ENCODE results near the gene FNBP1L. TPM values are rescaled to one million over a fixed set of nuclear protein-coding genes. Genes with fewer than 3 reads are reported as not detected.
"Not testable (repeated sequence)": the region's sequence is repeated elsewhere in the genome, so short reads cannot be mapped to it uniquely, and the experiment has no call there.

The FNBP1L gene
- total RNA-seq, 1 experiment from 2014 or later: 31.8 TPM

DNA sequence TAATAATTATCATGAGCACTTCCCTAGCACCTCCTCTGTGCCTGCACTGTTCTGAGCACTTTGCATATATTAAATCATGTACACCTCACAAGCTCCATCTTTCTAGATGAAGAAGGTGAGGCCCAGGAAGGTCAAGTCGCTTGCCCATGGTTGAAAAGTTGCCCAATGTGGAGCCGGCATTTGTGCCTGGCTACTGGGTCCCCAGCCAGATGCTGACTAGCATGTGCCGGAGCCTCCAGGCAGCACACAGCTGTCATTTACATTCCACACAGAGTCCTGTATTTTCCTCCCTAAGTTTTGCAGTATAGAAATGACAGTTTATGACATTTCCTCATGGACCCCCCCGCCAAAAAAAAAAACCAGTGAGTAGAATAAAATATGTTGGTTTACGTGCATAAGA, 139.4 kb downstream of the FNBP1L start:
- H3K36me3 Mint-ChIP-seq (ENCODE audit: insufficient read depth, unreplicated experiment): peaks cover 84% of the 10 kb centered on the region
- no peak for DNase-seq (ENCODE audit: unreplicated experiment)
- no peaks in the 10 kb centered on the region for H3K9me3 Mint-ChIP-seq (ENCODE audit: unreplicated experiment)
- H3K27ac Mint-ChIP-seq (ENCODE audit: low read depth, unreplicated experiment): peak overlapping the region; percentile 64
- peaks cover 41% of the 10 kb centered on the region for H3K4me1 Mint-ChIP-seq (ENCODE audit: insufficient read depth, unreplicated experiment)
- TF ChIP-seq, protein P1, sequence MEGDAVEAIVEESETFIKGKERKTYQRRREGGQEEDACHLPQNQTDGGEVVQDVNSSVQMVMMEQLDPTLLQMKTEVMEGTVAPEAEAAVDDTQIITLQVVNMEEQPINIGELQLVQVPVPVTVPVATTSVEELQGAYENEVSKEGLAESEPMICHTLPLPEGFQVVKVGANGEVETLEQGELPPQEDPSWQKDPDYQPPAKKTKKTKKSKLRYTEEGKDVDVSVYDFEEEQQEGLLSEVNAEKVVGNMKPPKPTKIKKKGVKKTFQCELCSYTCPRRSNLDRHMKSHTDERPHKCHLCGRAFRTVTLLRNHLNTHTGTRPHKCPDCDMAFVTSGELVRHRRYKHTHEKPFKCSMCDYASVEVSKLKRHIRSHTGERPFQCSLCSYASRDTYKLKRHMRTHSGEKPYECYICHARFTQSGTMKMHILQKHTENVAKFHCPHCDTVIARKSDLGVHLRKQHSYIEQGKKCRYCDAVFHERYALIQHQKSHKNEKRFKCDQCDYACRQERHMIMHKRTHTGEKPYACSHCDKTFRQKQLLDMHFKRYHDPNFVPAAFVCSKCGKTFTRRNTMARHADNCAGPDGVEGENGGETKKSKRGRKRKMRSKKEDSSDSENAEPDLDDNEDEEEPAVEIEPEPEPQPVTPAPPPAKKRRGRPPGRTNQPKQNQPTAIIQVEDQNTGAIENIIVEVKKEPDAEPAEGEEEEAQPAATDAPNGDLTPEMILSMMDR (IDR thresholded peaks at IDR 0.05; ENCODE audit: unreplicated experiment): no peak
- no peak overlapping the region for H3K4me3 Mint-ChIP-seq (ENCODE audit: unreplicated experiment)
- H3K27me3 Mint-ChIP-seq (ENCODE audit: insufficient read depth, unreplicated experiment): no peaks in the 10 kb centered on the region
- BruUV-seq (replicated peaks): no TSS peak
- ChIA-PET POLR2A (interaction anchor here (1.0 to 2.7 kb wide), 5 partner anchors 10 to 259 kb away, joined by 3 to 8 read pairs (median 5); no protein-coding TSS in a partner anchor), CTCF (interaction anchor here (0.6 to 2.6 kb wide), 5 partner anchors 42 to 257 kb away, joined by 3 to 6 read pairs (median 3); no protein-coding TSS in a partner anchor)
- intact Hi-C loops (cut with micrococcal nuclease): no loop called here

DNA sequence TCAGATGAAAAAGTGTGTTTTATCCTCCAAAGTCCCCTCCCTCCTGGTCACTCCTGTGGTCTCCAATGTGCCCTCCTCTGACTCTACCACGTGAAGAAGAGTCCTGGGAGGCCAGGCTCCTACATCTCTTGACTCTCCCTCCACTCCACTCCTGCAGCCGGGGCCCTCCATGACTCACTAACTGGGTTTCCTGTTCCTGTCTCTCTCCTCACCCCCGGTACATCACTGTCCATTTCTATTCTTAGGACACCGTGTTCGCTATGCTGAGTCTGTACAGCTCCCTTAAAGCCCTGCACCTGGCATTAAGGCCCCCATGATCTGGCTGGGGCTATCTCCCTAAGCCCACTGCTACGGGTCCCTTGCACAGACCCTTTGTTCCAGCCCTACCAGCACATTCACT, 140.3 kb downstream of the FNBP1L start:
- TF ChIP-seq, protein P1 (IDR thresholded peaks at IDR 0.05; ENCODE audit: unreplicated experiment): no peak
- no TSS peak for BruUV-seq (replicated peaks)
- Mint-ChIP-seq H3K4me1 (ENCODE audit: insufficient read depth, unreplicated experiment) (peaks cover 41% of the 10 kb centered on the region), H3K27me3 (ENCODE audit: insufficient read depth, unreplicated experiment) (no peaks in the 10 kb centered on the region), H3K36me3 (ENCODE audit: insufficient read depth, unreplicated experiment) (peaks cover 79% of the 10 kb centered on the region), H3K27ac (ENCODE audit: low read depth, unreplicated experiment) (peak overlapping the region; percentile 84), H3K4me3 (ENCODE audit: unreplicated experiment) (peak overlapping the region; percentile 6), H3K9me3 (ENCODE audit: unreplicated experiment) (no peaks in the 10 kb centered on the region)
- intact Hi-C loops (cut with micrococcal nuclease): no loop called here
- DNase-seq (ENCODE audit: unreplicated experiment): no peak
- CTCF ChIA-PET: interaction anchor here (0.5 to 2.6 kb wide), 3 partner anchors 149 to 256 kb away, joined by 3 to 6 read pairs (median 5); no protein-coding TSS in a partner anchor
- POLR2A ChIA-PET: interaction anchor here (2.7 kb wide), 1 partner anchor 29 kb away, joined by 8 read pairs; no protein-coding TSS in a partner anchor

DNA sequence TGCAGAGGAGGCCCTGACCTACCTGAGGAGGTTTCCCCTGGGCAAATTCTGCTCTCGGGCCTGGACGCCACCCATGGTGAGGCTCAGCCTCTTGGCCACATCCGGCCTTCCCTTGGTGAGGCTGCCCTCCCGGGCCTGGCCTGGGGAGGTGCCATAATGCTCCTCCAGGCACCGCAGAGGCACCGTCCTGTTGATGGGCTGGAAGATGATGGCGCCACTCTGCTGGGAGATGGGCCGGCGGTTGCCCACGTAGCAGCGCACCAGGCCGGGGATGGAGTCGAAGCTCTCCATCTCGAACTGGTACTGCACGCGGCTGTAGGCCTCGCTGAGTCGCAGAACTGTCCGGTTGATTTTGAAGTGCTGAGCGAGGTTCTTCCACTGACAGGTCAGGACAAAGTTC, 141.0 kb downstream of the FNBP1L start:
- intact Hi-C loops (cut with micrococcal nuclease): no loop called here
- H3K9me3 Mint-ChIP-seq (ENCODE audit: unreplicated experiment): no peaks in the 10 kb centered on the region
- DNase-seq (ENCODE audit: unreplicated experiment): no peak
- no peak overlapping the region for H3K4me3 Mint-ChIP-seq (ENCODE audit: unreplicated experiment)
- POLR2A ChIA-PET: interaction anchor here (0.6 to 0.9 kb wide), 4 partner anchors 11 to 243 kb away, joined by 3 to 6 read pairs (median 4); partner anchors contain the start of gene DR1
- CTCF ChIA-PET: interaction anchor here (0.5 to 2.6 kb wide), 4 partner anchors 40 to 255 kb away, joined by 3 to 6 read pairs (median 4); no protein-coding TSS in a partner anchor
- no TSS peak for BruUV-seq (replicated peaks)
- H3K27ac Mint-ChIP-seq (ENCODE audit: low read depth, unreplicated experiment): no peak overlapping the region
- H3K36me3 Mint-ChIP-seq (ENCODE audit: insufficient read depth, unreplicated experiment): peaks cover 72% of the 10 kb centered on the region
- peaks cover 47% of the 10 kb centered on the region for H3K4me1 Mint-ChIP-seq (ENCODE audit: insufficient read depth, unreplicated experiment)
- TF ChIP-seq, protein P1 (IDR thresholded peaks at IDR 0.05; ENCODE audit: unreplicated experiment): no peak
- H3K27me3 Mint-ChIP-seq (ENCODE audit: insufficient read depth, unreplicated experiment): no peaks in the 10 kb centered on the region

DNA sequence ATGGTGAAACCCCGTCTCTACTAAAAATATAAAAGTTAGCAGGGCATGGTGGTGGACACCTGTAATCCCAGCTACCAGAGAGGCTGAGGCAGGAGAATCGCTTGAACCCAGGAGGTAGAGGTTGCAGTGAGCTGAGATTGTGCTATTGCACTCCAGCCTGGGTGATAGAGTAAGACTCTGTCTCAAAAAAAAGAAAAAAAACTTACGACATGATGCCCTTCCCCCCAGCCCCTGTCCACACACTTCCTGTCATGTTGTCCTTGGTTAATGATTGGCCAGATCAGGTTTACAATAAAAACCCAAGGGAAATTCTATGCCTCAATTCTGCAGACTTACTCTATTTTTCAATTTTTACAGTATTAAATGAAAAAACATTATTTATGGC, 143.4 kb downstream of the FNBP1L start:
- BruUV-seq (replicated peaks); H3K9me3 Mint-ChIP-seq (ENCODE audit: unreplicated experiment); DNase-seq (ENCODE audit: unreplicated experiment); H3K4me3 Mint-ChIP-seq (ENCODE audit: unreplicated experiment); H3K27me3 Mint-ChIP-seq (ENCODE audit: insufficient read depth, unreplicated experiment); intact Hi-C loops (cut with micrococcal nuclease): not testable (repeated sequence)
- ChIA-PET POLR2A (interaction anchor here (0.6 to 8.1 kb wide), 5 partner anchors 14 to 144 kb away, joined by 3 to 41 read pairs (median 3); partner anchors contain the start of gene FNBP1L), CTCF (interaction anchor here (4.5 kb wide), 1 partner anchor 223 kb away, joined by 24 read pairs; no protein-coding TSS in a partner anchor)
- H3K36me3 Mint-ChIP-seq (ENCODE audit: insufficient read depth, unreplicated experiment): peaks cover 68% of the 10 kb centered on the region
- H3K4me1 Mint-ChIP-seq (ENCODE audit: insufficient read depth, unreplicated experiment): peaks cover 54% of the 10 kb centered on the region
- H3K27ac Mint-ChIP-seq (ENCODE audit: low read depth, unreplicated experiment): peak overlapping the region; percentile 49

Measured in MCF 10A (cell line).